NCI-H1436 treated with DMSO at 0.1 percent for 48 hours (cell line): Measurements from ENCODE around the gene WBP11.
A peak's percentile ranks its signal among the peaks of the same experiment; 100 is the strongest.
"Not testable (repeated sequence)": the region's sequence is repeated elsewhere in the genome, so short reads cannot be mapped to it uniquely, and the experiment has no call there.

Experiments used
- DNase-seq: peaks from one replicate; lab custom pipeline; 2025; lab: John Stamatoyannopoulos, UW

WBP11 gene

GRCh38 chr12:14771651-14772137 is 31.6 kb downstream of the WBP11 start:
- DNase-seq: no peak

DNA sequence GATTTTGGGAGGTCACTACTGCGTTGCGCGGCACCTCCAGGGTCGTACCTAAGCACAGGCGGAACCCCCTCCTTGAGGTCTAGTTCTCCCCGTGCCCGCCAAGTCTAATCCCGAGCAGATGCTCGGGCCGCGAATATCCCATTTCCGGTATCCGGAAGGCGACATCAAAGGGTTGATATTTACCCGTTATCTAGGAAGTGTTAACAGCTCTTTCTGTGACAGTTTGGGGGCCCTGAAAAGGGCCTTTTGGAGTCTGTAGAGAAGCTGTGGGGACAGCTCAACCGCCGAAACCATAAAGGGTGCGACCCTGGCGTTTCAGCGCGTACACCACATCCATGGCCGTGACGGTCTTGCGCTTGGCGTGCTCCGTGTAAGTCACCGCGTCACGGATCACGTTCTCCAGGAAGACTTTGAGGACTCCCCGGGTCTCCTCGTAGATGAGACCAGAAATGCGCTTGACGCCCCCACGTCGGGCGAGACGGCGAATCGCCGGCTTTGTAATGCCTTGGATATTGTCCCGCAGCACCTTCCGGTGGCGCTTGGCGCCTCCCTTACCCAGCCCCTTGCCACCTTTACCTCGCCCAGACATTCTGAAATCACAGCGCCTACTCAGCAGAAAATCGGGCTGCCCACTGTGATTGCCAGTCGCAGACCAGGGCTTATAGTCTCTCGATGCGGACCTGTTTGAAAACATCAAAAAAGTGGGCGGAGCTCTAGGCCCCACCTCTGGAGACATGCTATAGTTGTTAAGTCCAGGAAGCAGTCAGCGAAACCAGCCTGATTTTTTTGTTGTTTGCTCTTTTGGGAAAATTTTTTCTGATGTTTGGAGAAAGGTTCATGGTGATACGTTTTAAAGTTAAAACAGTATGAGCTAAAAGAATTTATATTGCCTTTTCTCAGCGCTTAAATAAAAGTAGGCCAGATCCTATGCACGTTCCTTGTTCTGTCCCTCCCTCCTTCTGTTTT is 32.5 kb downstream of the WBP11 start:
- peak; percentile 47 for DNase-seq

DNA sequence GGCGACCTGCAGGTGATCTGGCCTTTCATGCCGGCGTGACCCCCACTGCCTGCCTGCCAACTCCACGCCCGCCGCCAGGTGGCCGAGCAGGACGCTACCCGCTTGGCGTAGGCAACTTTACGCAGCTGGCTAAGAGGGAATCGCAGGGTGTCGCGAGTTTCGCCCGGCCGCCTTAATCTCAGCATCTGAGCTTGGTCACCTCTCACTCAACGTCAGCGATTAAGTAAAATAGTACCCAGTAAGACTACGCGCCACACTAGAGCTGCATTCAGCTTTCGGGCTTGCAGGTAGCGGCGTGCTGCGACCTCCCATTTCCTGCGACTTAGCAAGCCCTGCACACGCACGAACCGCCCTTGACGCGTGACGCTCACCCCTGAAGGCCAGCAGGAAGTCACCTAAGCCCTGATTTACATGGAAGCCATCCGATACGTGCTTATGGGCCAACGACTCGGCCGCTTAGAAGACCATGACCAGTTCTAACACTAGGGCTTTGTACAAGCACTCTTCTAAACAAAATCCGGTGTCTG is 33.2 kb downstream of the WBP11 start:
- peak; percentile 51 for DNase-seq

DNA sequence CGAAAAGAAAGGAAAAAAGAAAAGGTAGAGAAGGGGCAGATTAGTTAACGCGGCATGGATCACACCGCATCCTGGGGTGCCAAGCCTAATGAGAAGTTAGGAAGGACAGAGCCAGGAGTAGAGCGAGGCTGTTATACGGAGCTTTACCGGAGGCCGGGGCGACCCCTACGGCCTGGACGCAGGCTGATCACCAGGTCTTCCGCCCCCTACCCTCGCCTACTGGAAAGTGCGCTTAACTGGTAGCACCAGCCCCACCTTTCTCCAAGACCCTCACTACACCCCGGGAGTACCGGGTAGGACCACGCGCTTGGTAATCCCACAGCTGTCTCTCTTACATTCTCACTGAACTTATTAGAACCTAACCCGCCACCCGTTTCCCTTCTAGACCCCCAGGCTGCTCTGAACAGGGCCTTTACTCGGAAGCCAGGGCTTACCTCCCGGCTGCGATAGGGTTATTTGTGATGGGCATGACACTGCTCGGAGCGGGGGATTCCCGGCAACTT is 33.8 kb downstream of the WBP11 start:
- no peak for DNase-seq

- DNase-seq: no peak
These were observed 34.4 kb downstream of the WBP11 start for GRCh38 chr12:14768823-14769405.

DNA sequence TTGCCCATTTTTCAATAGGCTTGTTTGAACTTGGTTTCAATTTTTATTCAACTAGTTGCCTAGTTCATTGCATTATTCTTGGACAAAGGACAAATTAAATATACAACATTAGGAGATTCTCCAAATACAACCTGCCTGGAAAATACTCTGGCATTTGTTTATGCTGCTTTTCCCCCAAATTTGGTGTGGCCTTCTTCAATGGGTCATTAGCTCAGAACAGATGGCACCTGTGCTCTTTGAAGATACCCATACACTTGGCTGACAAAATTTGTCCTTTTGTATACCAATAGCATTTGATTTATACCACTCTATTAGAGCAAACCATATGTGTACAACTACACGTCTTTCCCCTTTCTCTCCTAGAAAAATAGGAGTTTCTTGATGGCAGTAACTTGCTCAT is 35.7 kb downstream of the WBP11 start:
- DNase-seq: no peak

- DNase-seq: no peak
These were observed 36.5 kb downstream of the WBP11 start for GRCh38 chr12:14766649-14767215.

DNA sequence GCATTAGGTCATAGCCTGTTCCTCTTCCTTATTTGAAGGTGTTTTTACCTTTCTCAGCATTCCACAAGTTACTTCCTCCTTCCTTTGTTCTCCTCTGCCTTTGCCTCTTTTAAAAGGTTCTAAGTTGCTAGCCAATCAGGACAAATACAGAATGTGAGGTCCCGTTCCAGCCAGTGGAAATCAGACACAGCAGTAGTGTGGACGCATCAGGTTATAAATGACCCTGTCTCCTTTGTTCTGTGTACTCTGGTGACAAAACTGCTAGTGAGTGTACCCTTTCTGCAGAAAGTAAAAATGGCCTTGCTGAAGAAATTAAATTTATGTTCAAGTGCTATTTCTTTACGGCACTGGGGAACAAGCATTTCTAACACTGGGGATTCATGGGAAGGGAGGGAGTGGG is 37.3 kb downstream of the WBP11 start:
- not testable (repeated sequence) for DNase-seq

- no peak for DNase-seq
These were observed 37.9 kb downstream of the WBP11 start for GRCh38 chr12:14765398-14765797.

GRCh38 chr12:14759711-14760280 is 43.5 kb downstream of the WBP11 start:
- not testable (repeated sequence) for DNase-seq

DNA sequence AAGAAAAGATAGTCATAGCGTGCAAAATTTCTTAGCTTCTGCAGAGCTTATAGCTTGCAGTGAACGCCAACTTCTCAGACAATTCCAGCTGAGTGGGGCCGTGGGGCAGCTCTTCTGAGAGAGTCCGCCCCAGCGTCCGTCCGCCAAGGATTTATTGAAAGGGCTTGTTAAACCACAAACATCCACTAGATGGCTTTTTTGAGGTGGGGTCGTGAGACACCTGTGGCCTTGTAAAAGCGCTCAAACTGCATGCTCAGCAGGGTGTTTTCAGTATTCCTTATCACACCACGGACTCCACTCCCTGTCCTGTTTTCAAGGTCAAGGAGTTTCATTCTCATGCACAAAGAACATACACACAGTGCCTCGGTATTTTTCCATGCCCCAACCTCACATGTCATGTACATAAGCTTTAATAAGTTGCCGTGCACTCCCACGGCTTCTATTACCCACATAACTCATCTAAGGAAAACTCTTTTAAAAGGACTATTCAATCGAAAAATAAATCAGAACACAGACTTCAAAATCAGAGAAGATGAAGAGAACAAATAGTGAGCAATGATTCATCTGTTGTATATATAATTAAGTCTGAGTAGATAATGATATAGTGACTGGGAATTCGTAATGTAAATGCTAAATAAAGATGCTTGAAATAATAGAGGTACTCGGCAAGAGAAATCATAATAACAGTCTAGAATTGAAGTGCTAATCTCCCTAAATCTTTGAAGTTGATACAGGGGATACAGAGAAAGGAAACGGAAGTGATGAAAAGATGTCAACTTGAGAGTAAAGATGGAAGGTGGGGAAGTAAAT is 46.7 kb downstream of the WBP11 start:
- no peak for DNase-seq

GRCh38 chr12:14751986-14752385 is 51.3 kb downstream of the WBP11 start:
- no peak for DNase-seq

DNA sequence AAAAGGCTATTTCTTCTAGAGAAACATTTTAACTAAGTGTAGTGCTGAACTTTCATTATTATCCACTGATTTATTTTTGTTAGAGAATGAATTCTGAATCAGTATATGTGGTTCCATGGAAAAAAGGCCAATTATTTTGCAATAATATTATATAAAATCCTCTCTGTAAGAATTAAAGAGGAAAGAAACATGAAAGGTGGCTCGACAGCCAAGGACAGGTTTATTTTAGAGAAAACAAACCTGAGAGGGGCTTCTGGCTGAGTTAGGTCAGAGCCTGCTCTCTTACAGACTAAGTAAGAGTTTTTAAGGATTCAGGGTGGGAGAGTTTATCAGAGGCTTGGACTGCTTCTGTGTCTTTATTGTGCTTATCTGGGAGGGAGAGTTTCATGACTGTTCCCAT is 60.2 kb downstream of the WBP11 start:
- DNase-seq: no peak

- no peak for DNase-seq
These were observed 61.3 kb downstream of the WBP11 start for GRCh38 chr12:14741942-14742341.

GRCh38 chr12:14741153-14741552 is 62.1 kb downstream of the WBP11 start:
- DNase-seq: no peak

DNA sequence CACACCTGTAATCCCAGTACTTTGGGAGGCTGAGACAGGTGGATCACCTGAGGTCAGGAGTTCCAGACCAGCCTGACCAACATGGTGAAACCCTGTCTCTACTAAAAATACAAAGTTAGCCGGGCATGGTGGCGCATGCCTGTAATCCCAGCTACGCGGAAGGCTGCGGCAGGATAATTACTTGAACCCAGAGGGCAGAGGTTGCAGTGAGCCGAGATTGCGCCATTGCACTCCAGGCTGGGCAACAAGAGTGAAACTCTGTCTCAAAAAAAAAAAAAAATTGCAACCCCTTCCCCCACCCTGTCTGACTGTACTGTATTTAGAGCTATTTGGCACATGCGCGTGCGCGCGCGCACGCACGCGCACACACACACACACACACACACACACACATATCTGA is 66.8 kb downstream of the WBP11 start:
- not testable (repeated sequence) for DNase-seq
